ENCODE measurements around the gene CBX7. TPM values are rescaled to one million over a fixed set of nuclear protein-coding genes. Genes with fewer than 3 reads are reported as not detected.

The CBX7 gene
- total and polyA plus RNA-seq, 2 of the 8 experiments (the other 6 are each of a cell fraction or from before 2014, with no cell fraction given): 6.9 to 8.7 TPM

DNA sequence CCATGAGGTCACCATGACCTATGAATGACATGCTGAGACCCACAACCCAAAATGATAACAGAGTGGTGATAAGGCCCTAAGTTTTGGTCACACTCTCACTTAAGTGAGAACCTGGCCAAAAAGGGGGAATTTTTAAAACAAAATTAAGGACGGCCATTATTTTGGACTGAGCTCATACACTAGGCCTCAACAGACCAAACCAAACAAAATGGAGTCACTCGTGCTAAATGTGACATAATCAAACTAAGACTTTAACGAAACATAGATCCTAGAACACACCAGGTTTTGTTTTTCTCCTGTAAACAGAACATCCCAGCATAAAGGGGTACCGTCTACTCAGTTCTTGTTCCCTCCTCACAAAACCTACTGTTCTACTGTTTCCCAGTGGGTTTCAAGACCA, 44.0 kb downstream of the CBX7 start:
- no peak overlapping the region for H3K27ac ChIP-seq (ENCODE audit: low read depth, low read length)
- no peak overlapping the region for H4K5ac ChIP-seq (ENCODE audit: insufficient read length, low read depth, low read length)
- H3K4me2 ChIP-seq (ENCODE audit: insufficient read depth in 1 of 2, low read depth in 2 of 2, low read length in 2 of 2): no peak overlapping the region
- no peak overlapping the region for H2AK5ac ChIP-seq (ENCODE audit: low read depth, low read length)
- no peak overlapping the region for H3K56ac ChIP-seq (replicated peaks; ENCODE audit: insufficient read length, low read depth, low read length)
- H3K79me1 ChIP-seq (ENCODE audit: low read depth, low read length): no peaks in the 10 kb centered on the region
- no peak overlapping the region for H2BK12ac ChIP-seq (ENCODE audit: low read depth, low read length)
- no peak overlapping the region for H2BK15ac ChIP-seq (ENCODE audit: low read length)
- H2BK20ac ChIP-seq (ENCODE audit: low read length): no peak overlapping the region
- H4K20me1 ChIP-seq (replicated peaks in 1 of 2; ENCODE audit: control insufficient read depth in 1 of 2, insufficient read depth in 2 of 2, low read length in 2 of 2): no peaks in the 10 kb centered on the region
- H3K36me3 ChIP-seq (ENCODE audit: control insufficient read depth in 2 of 4, insufficient read depth in 4 of 4, low read length in 3 of 4): no peaks in the 10 kb centered on the region
- H3K23ac ChIP-seq (ENCODE audit: insufficient read length): no peak overlapping the region
- no peak overlapping the region for H3K4me3 ChIP-seq (ENCODE audit: extremely low read depth in 1 of 4, insufficient read depth in 2 of 4, low read depth in 3 of 4, low read length in 4 of 4)
- H3K9me3 ChIP-seq (ENCODE audit: insufficient read depth in 2 of 2, low read depth in 1 of 2, low read length in 1 of 2): no peaks in the 10 kb centered on the region
- FAIRE-seq (no peak), DNase-seq (ENCODE audit: low read depth in 1 of 2, low spot score in 2 of 2) (no peak)
- H2BK5ac ChIP-seq (ENCODE audit: low read depth, low read length): no peak overlapping the region
- no peak overlapping the region for H3K9ac ChIP-seq (replicated peaks in 1 of 4; ENCODE audit: extremely low read depth in 1 of 4, low read depth in 3 of 4, low read length in 3 of 4)
- no peak overlapping the region for H3K18ac ChIP-seq (ENCODE audit: extremely low read depth, low read length)
- ChIA-PET CTCF (ENCODE audit: partially characterized antibody) (interaction anchor here (0.6 to 1.3 kb wide), 3 partner anchors 9 to 339 kb away, joined by 3 to 4 read pairs (median 3); no protein-coding TSS in a partner anchor), POLR2A (ENCODE audit: partially characterized antibody) (interaction anchor here (1.4 to 1.5 kb wide), 2 partner anchors 16 to 204 kb away, joined by 3 read pairs; no protein-coding TSS in a partner anchor)
- no peak overlapping the region for H4K91ac ChIP-seq (replicated peaks; ENCODE audit: insufficient read length, low read length)
- no peak overlapping the region for H3K14ac ChIP-seq (ENCODE audit: insufficient read length)
- no peak overlapping the region for H3K4ac ChIP-seq (replicated peaks; ENCODE audit: insufficient read length, low read depth, low read length)
- H3K4me1 ChIP-seq (replicated peaks in 1 of 4; ENCODE audit: control insufficient read depth in 3 of 4, insufficient read depth in 4 of 4, low read length in 3 of 4): peaks cover 2 to 6% (median 4%) of the 10 kb centered on the region in 4 experiments; a peak in 4 of 7 replicates
- H2BK120ac ChIP-seq (replicated peaks; ENCODE audit: low read depth, low read length): no peak overlapping the region
- WGBS, 2 experiments (ENCODE audit: extremely low coverage in 1 of 2, insufficient coverage in 1 of 2, insufficient read length in 1 of 2, insufficient replicate concordance in 2 of 2, low coverage in 1 of 2, low lambda C conversion rate in 2 of 2, missing lambda C conversion rate in 1 of 2): 91% methylated on average over 4 of the region's 4 CpGs; no CpG with 5 or more reads in 1 of the 2 experiments
- H3K23me2 ChIP-seq (ENCODE audit: low read depth, low read length): no peaks in the 10 kb centered on the region
- H3K27me3 ChIP-seq (replicated peaks in 1 of 4; ENCODE audit: control insufficient read depth in 3 of 4, extremely low read depth in 1 of 4, insufficient read depth in 3 of 4, low read length in 3 of 4): no peaks in the 10 kb centered on the region
- H3K79me2 ChIP-seq (ENCODE audit: control insufficient read depth in 1 of 2, insufficient read depth in 2 of 2, low read length in 2 of 2): no peaks in the 10 kb centered on the region
- H2AFZ ChIP-seq (ENCODE audit: low read length): no peak overlapping the region
- no peak overlapping the region for H4K8ac ChIP-seq (ENCODE audit: extremely low read depth, insufficient read depth, low read length)
- TF ChIP-seq RBBP5 (IDR thresholded peaks at IDR 0.05; ENCODE audit: borderline replicate concordance, low read depth, low read length): no peak
- no peak for TF ChIP-seq SAP30 (IDR thresholded peaks at IDR 0.05; ENCODE audit: insufficient read depth, insufficient replicate concordance, low read length)
- no peak for TF ChIP-seq PHF8 (conservative IDR thresholded peaks at IDR 0.05; ENCODE audit: low read depth, low read length)
- TF ChIP-seq SIN3A (conservative IDR thresholded peaks at IDR 0.05 in 1 of 2, IDR thresholded peaks at IDR 0.05 in 1 of 2; ENCODE audit: low read depth in 1 of 2, low read length in 2 of 2): no peak
- TF ChIP-seq SP1 (IDR thresholded peaks at IDR 0.05; ENCODE audit: low read depth, low read length): no peak
- no peak for TF ChIP-seq POLR2A (IDR thresholded peaks at IDR 0.05; ENCODE audit: control extremely low read depth in 1 of 2, low read depth in 2 of 2, low read length in 2 of 2)
- no peak for TF ChIP-seq TAF7 (optimal IDR thresholded peaks at IDR 0.05; ENCODE audit: borderline replicate concordance, low read depth, low read length)
- no peak for TF ChIP-seq TAF1 (IDR thresholded peaks at IDR 0.05; ENCODE audit: low read depth, low read length)
- no peak for TF ChIP-seq RFX5 (IDR thresholded peaks at IDR 0.05; ENCODE audit: borderline replicate concordance, low read depth, low read length)
- TF ChIP-seq BRCA1 (IDR thresholded peaks at IDR 0.05; ENCODE audit: low read depth, low read length): no peak
- no peak for TF ChIP-seq RNF2 (IDR thresholded peaks at IDR 0.05; ENCODE audit: borderline replicate concordance, low read depth, low read length, missing control alignments, poor library complexity, severe bottlenecking)
- no peak for TF ChIP-seq CREB1 (IDR thresholded peaks at IDR 0.05)
- no peak for TF ChIP-seq TCF12 (IDR thresholded peaks at IDR 0.05; ENCODE audit: low read depth, low read length)
- no peak for TF ChIP-seq CTBP2 (IDR thresholded peaks at IDR 0.05; ENCODE audit: borderline replicate concordance, insufficient read depth, insufficient read length, low read length)
